Keratinocyte (primary cell): ENCODE results near the gene TRAPPC2.

ENCODE experiments used
- EZH2 ChIP-seq: IDR thresholded peaks from one replicate; pipeline ENCODE4 v1.6.1; 2012; ENCODE audit warnings: inconsistent platforms, mild to moderate bottlenecking, low read length, moderate library complexity
- TF ChIP-seq, protein P1 (sequence below), 3 experiments: IDR thresholded peaks in 1 of 3; conservative IDR thresholded peaks in 1 of 3; optimal IDR thresholded peaks in 1 of 3; 2 replicates in 2 of 3; 3 replicates in 1 of 3; pipeline versions ENCODE3 to v1.5.1; 2011; ENCODE audit warnings: low read length in 3 of 3, mild to moderate bottlenecking in 3 of 3, moderate library complexity in 2 of 3, control low read depth in 1 of 3, inconsistent platforms in 1 of 3; ENCODE audit not compliant: insufficient read depth in 2 of 3; ENCODE audit errors: extremely low read depth in 1 of 3

DNA sequence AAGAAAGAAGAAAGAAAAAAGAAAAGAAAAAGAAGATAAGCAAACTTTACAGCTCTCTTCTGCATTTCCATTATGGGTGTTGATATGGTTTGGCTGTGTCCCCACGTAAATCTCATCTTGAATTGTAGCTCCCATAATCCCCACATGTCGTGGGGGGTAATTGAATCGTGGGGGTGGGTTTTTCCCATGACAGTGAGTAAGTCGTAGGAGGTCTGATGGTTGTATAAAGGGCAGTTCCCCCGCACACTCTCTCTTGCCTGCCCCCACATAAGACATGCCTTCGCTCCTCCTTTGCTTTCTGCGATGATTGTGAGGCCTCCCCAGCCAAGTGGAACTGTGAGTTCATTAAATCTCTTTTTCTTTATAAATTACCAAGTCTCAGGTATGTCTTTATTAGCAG is 52.8 kb downstream of the TRAPPC2 start:
- TF ChIP-seq EZH2 = no peak
- TF ChIP-seq, protein P1, sequence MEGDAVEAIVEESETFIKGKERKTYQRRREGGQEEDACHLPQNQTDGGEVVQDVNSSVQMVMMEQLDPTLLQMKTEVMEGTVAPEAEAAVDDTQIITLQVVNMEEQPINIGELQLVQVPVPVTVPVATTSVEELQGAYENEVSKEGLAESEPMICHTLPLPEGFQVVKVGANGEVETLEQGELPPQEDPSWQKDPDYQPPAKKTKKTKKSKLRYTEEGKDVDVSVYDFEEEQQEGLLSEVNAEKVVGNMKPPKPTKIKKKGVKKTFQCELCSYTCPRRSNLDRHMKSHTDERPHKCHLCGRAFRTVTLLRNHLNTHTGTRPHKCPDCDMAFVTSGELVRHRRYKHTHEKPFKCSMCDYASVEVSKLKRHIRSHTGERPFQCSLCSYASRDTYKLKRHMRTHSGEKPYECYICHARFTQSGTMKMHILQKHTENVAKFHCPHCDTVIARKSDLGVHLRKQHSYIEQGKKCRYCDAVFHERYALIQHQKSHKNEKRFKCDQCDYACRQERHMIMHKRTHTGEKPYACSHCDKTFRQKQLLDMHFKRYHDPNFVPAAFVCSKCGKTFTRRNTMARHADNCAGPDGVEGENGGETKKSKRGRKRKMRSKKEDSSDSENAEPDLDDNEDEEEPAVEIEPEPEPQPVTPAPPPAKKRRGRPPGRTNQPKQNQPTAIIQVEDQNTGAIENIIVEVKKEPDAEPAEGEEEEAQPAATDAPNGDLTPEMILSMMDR (optimal IDR thresholded peaks at IDR 0.05 in 1 of 3, IDR thresholded peaks at IDR 0.05 in 1 of 3, conservative IDR thresholded peaks at IDR 0.05 in 1 of 3; ENCODE audit: extremely low read depth in 1 of 3, insufficient read depth in 2 of 3, low read length in 3 of 3) = no peak
